ENCODE measurements around the gene COL6A3. TPM values are rescaled to one million over a fixed set of nuclear protein-coding genes. Genes with fewer than 3 reads are reported as not detected.

The COL6A3 gene
- total and polyA plus RNA-seq, 2 donors (not counting 1 experiment from before 2014, with no cell fraction given) = 316 to 1,525 TPM

DNA sequence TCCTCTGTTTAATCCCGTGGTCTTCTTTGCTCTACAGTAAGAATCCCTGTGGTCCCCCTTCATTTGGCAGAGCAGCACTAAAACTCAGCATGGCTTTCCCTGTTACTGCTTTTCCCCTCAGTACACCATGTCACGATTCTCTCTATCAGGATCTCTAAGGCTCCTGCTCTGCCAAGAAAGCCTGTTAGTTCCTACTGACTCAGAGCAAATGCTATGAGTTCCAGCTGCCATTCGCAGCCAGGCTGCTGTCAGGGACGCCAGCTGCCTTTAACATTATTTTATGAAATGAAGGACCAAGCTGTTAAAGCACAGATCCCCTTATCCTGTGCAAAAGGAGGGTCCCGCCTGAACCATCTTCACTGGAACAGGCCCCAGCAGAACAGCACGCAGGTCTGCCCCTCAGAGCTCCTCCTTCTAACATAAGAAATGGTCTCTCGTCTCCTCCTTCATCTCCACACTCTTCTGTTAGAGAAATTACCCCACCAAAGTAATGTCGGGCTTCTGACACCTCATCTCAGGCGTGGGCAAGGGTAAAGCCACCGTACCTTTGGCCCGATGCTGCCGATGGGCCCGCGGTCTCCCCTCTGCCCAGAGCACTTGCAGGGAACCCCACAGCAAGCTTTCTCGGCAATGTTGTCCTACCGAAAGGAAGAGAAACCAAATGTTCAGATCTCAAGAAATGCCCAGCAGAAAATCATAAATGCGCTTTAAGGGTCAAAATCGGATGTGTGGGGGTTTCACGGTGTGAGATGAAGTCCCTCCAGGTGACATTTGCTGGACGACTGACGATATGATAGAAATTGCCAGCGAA is 52.6 kb downstream of the COL6A3 start:
- peaks cover 36% of the 10 kb centered on the region for H3K79me2 ChIP-seq (ENCODE audit: control insufficient read depth, insufficient read depth, low read length)
- TF ChIP-seq, protein P1, sequence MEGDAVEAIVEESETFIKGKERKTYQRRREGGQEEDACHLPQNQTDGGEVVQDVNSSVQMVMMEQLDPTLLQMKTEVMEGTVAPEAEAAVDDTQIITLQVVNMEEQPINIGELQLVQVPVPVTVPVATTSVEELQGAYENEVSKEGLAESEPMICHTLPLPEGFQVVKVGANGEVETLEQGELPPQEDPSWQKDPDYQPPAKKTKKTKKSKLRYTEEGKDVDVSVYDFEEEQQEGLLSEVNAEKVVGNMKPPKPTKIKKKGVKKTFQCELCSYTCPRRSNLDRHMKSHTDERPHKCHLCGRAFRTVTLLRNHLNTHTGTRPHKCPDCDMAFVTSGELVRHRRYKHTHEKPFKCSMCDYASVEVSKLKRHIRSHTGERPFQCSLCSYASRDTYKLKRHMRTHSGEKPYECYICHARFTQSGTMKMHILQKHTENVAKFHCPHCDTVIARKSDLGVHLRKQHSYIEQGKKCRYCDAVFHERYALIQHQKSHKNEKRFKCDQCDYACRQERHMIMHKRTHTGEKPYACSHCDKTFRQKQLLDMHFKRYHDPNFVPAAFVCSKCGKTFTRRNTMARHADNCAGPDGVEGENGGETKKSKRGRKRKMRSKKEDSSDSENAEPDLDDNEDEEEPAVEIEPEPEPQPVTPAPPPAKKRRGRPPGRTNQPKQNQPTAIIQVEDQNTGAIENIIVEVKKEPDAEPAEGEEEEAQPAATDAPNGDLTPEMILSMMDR (conservative IDR thresholded peaks at IDR 0.05 in 1 of 2, IDR thresholded peaks at IDR 0.05 in 1 of 2; ENCODE audit: low read depth in 1 of 2, low read length in 2 of 2) = no peak
- no peak for TF ChIP-seq EZH2 (IDR thresholded peaks at IDR 0.05; ENCODE audit: low read length, missing control alignments)
- H3K27me3 ChIP-seq (ENCODE audit: control insufficient read depth, insufficient read depth, low read length) = no peaks in the 10 kb centered on the region
- peak overlapping the region; percentile 26 for H3K27ac ChIP-seq (ENCODE audit: insufficient read depth, low read length)
- peaks cover 71% of the 10 kb centered on the region for H3K36me3 ChIP-seq (ENCODE audit: control insufficient read depth, insufficient read depth, low read length)
- no peak overlapping the region for H3K4me2 ChIP-seq (ENCODE audit: extremely low read depth, insufficient read depth, low read length)
- DNase-seq (ENCODE audit: low read depth in 2 of 2) = peak; percentile 55 to 80
- no peak overlapping the region for H3K9ac ChIP-seq (ENCODE audit: insufficient read depth, low read length)
- peaks cover 11% of the 10 kb centered on the region for H3K4me1 ChIP-seq (ENCODE audit: control insufficient read depth, extremely low read depth, insufficient read depth, low read length)
- H2AFZ ChIP-seq (ENCODE audit: low read length) = no peak overlapping the region
- no peaks in the 10 kb centered on the region for H4K20me1 ChIP-seq (ENCODE audit: control insufficient read depth, extremely low read depth, insufficient read depth, low read length)
- H3K9me3 ChIP-seq (ENCODE audit: control insufficient read depth, insufficient read depth, low read depth, low read length) = no peaks in the 10 kb centered on the region
- H3K4me3 ChIP-seq (replicated peaks in 1 of 4; ENCODE audit: control extremely low read depth in 1 of 4, insufficient read depth in 1 of 4, low read depth in 3 of 4, low read length in 4 of 4) = no peak overlapping the region

DNA sequence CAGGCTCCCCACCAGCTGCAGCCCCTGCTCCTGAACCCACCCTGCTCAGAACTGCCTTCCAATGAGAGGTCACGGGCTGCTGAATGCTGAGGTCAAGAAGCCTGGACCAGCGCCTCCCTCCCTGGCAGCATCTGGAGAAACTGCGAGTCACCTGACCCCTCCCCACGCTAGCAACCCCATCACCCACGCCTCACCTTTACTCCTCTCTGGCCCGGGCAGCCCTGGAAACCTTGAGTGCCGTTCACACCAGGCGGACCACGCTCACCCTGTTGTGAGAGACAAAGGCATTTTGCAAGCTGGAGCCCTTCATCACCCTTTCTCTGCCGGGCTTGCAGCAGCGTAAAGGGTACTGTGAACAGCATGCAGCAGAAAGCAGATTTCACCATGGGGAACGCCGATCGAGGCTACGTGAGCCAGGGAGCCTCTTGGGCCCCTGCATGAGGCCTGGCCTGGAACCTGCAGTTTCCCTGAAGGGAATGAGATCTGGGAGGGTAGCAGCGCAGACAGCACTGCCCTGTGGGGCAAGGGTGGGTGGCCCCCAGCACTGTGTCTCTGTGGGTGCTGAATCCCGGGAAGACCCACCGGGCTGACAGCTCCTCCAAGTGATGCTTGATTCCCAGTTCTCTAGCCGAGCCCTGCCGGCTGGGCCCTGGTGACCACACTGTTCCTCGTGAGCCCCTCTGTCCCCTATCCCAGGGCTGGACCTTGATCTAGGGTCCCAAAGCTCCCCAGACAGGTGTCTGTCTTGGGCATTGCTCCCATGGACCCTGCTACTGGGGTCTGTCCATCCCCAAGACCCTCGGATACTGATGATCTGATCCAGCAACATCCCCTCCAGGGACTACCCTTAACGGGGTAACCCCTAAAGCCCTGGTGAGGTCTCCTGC is 53.8 kb downstream of the COL6A3 start:
- TF ChIP-seq, protein P1 (conservative IDR thresholded peaks at IDR 0.05 in 1 of 2, IDR thresholded peaks at IDR 0.05 in 1 of 2; ENCODE audit: low read depth in 1 of 2, low read length in 2 of 2) = no peak
- no peak for TF ChIP-seq EZH2 (IDR thresholded peaks at IDR 0.05; ENCODE audit: low read length, missing control alignments)

DNA sequence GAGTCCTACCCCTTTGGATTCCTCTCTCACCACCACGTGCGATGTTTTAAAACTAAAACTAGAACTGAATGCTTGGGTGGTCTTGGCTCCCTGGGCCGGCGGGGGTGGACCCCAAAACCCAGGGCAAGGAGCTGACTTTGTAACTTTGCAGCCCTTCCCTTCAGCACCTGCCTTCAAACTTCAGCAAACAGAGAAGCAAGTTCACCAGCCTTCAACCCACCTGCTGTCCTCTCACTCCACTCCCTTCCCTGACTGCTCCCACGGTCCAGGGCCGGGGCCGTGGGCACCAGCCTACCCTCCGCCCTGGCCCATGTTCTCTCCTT is 54.5 kb downstream of the COL6A3 start:
- DNase-seq (ENCODE audit: low read depth in 2 of 2) = no peak
- Histone ChIP-seq H3K79me2 (ENCODE audit: control insufficient read depth, insufficient read depth, low read length) (peaks cover 20% of the 10 kb centered on the region), H3K4me2 (ENCODE audit: extremely low read depth, insufficient read depth, low read length) (no peak overlapping the region), H3K27ac (ENCODE audit: insufficient read depth, low read length) (no peak overlapping the region), H3K4me1 (ENCODE audit: control insufficient read depth, extremely low read depth, insufficient read depth, low read length) (peaks cover 11% of the 10 kb centered on the region), H3K4me3 (replicated peaks in 1 of 4; ENCODE audit: control extremely low read depth in 1 of 4, insufficient read depth in 1 of 4, low read depth in 3 of 4, low read length in 4 of 4) (no peak overlapping the region), H4K20me1 (ENCODE audit: control insufficient read depth, extremely low read depth, insufficient read depth, low read length) (no peaks in the 10 kb centered on the region), H3K9ac (ENCODE audit: insufficient read depth, low read length) (no peak overlapping the region), H3K9me3 (ENCODE audit: control insufficient read depth, insufficient read depth, low read depth, low read length) (no peaks in the 10 kb centered on the region), H3K27me3 (ENCODE audit: control insufficient read depth, insufficient read depth, low read length) (no peaks in the 10 kb centered on the region), H3K36me3 (ENCODE audit: control insufficient read depth, insufficient read depth, low read length) (peaks cover 66% of the 10 kb centered on the region), H2AFZ (ENCODE audit: low read length) (no peak overlapping the region)
- TF ChIP-seq, protein P1 (conservative IDR thresholded peaks at IDR 0.05 in 1 of 2, IDR thresholded peaks at IDR 0.05 in 1 of 2; ENCODE audit: low read depth in 1 of 2, low read length in 2 of 2) = no peak
- no peak for TF ChIP-seq EZH2 (IDR thresholded peaks at IDR 0.05; ENCODE audit: low read length, missing control alignments)

More for the DNA sequence above, 53.8 kb downstream of the COL6A3 start:
- no peak overlapping the region for H2AFZ ChIP-seq (ENCODE audit: low read length)
- H3K4me1 ChIP-seq (ENCODE audit: control insufficient read depth, extremely low read depth, insufficient read depth, low read length) = peaks cover 11% of the 10 kb centered on the region
- H3K9me3 ChIP-seq (ENCODE audit: control insufficient read depth, insufficient read depth, low read depth, low read length) = no peaks in the 10 kb centered on the region
- H3K36me3 ChIP-seq (ENCODE audit: control insufficient read depth, insufficient read depth, low read length) = peaks cover 67% of the 10 kb centered on the region
- H3K27ac ChIP-seq (ENCODE audit: insufficient read depth, low read length) = peak overlapping the region; percentile 28
- H4K20me1 ChIP-seq (ENCODE audit: control insufficient read depth, extremely low read depth, insufficient read depth, low read length) = no peaks in the 10 kb centered on the region
- H3K4me2 ChIP-seq (ENCODE audit: extremely low read depth, insufficient read depth, low read length) = no peak overlapping the region
- peaks cover 26% of the 10 kb centered on the region for H3K79me2 ChIP-seq (ENCODE audit: control insufficient read depth, insufficient read depth, low read length)
- H3K4me3 ChIP-seq (replicated peaks in 1 of 4; ENCODE audit: control extremely low read depth in 1 of 4, insufficient read depth in 1 of 4, low read depth in 3 of 4, low read length in 4 of 4) = no peak overlapping the region
- no peak for DNase-seq (ENCODE audit: low read depth in 2 of 2)
- H3K9ac ChIP-seq (ENCODE audit: insufficient read depth, low read length) = no peak overlapping the region
- no peaks in the 10 kb centered on the region for H3K27me3 ChIP-seq (ENCODE audit: control insufficient read depth, insufficient read depth, low read length)
